SU-DHL-6 (cell line): ENCODE results near the gene EPHA4.

Experiments used
- EZH2phosphoT487 ChIP-seq: fragments of 200-600 bp; sonication (generic), shearing (Covaris generic); conservative IDR thresholded peaks from 2 replicates; pipeline ENCODE4 v1.6.1; 2018; ENCODE audit warnings: mild to moderate bottlenecking, antibody characterized with exemption, low read length, moderate library complexity, mixed read lengths
- TF ChIP-seq, protein P1 (sequence below): fragments of 200-600 bp; sonication (generic); IDR thresholded peaks from one replicate; pipeline ENCODE4 v1.5.1; 2017; ENCODE audit warnings: antibody characterized with exemption, mild to moderate bottlenecking, low read length, moderate library complexity; ENCODE audit not compliant: insufficient read depth, poor library complexity, severe bottlenecking

DNA sequence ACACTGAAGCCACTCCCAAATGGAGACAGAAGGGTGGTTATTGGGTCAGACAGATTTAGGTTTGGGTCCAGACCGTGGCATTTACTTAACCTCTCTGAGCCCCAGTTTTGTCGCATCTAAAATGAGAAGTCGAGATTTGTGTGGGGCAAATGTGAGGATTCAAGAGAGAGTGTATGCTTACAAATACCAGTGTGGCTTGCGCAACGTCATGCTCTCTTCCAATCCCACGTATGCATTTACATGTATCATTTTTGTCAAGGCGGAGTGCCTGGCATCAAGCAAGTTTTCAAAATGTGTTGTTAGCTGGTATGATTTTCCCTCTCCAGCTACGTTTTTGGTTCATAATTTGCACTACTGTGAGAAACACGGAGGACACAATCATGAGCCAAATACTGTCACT is 197.9 kb downstream of the EPHA4 start:
- TF ChIP-seq, protein P1, sequence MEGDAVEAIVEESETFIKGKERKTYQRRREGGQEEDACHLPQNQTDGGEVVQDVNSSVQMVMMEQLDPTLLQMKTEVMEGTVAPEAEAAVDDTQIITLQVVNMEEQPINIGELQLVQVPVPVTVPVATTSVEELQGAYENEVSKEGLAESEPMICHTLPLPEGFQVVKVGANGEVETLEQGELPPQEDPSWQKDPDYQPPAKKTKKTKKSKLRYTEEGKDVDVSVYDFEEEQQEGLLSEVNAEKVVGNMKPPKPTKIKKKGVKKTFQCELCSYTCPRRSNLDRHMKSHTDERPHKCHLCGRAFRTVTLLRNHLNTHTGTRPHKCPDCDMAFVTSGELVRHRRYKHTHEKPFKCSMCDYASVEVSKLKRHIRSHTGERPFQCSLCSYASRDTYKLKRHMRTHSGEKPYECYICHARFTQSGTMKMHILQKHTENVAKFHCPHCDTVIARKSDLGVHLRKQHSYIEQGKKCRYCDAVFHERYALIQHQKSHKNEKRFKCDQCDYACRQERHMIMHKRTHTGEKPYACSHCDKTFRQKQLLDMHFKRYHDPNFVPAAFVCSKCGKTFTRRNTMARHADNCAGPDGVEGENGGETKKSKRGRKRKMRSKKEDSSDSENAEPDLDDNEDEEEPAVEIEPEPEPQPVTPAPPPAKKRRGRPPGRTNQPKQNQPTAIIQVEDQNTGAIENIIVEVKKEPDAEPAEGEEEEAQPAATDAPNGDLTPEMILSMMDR = no peak
- TF ChIP-seq EZH2phosphoT487 = no peak
